ENCODE measurements around the gene SLAMF1. TPM values are rescaled to one million over a fixed set of nuclear protein-coding genes. Genes with fewer than 3 reads are reported as not detected.
"Not testable (repeated sequence)": the region's sequence is repeated elsewhere in the genome, so short reads cannot be mapped to it uniquely, and the experiment has no call there.

The SLAMF1 gene
- total RNA-seq, 1 experiment from 2014 or later: not detected

GRCh38 chr1:160579216-160579701 is 67.6 kb downstream of the SLAMF1 start, which contains the start of gene CD84:
Gene CD84 (minus strand): TSS chr1:160579496. CDS start chr1:160579437, 59 bp downstream.
- in situ Hi-C loops (cut with HindIII; ENCODE audit: low pct_unique_long_range_greater_than_20kb, low sequenced_read_pairs): no loop called here
- DNase-seq (ENCODE audit: low read depth): no peak

GRCh38 chr1:160578525-160579191 is 68.2 kb downstream of the SLAMF1 start:
- DNase-seq (ENCODE audit: low read depth): no peak
- in situ Hi-C loops (cut with HindIII; ENCODE audit: low pct_unique_long_range_greater_than_20kb, low sequenced_read_pairs): no loop called here

- in situ Hi-C loops (cut with HindIII; ENCODE audit: low pct_unique_long_range_greater_than_20kb, low sequenced_read_pairs): no loop called here
- no peak for DNase-seq (ENCODE audit: low read depth)
These were observed 68.7 kb downstream of the SLAMF1 start for GRCh38 chr1:160578175-160578524.

- DNase-seq (ENCODE audit: low read depth): no peak
- in situ Hi-C loops (cut with HindIII; ENCODE audit: low pct_unique_long_range_greater_than_20kb, low sequenced_read_pairs): no loop called here
These were observed 69.2 kb downstream of the SLAMF1 start for GRCh38 chr1:160577671-160578070.

GRCh38 chr1:160576884-160577283 is 70.0 kb downstream of the SLAMF1 start:
- DNase-seq (ENCODE audit: low read depth): no peak
- in situ Hi-C loops (cut with HindIII; ENCODE audit: low pct_unique_long_range_greater_than_20kb, low sequenced_read_pairs): no loop called here

GRCh38 chr1:160576390-160576789 is 70.5 kb downstream of the SLAMF1 start:
- DNase-seq (ENCODE audit: low read depth): no peak

GRCh38 chr1:160575112-160575664 is 71.7 kb downstream of the SLAMF1 start:
- in situ Hi-C loops (cut with HindIII; ENCODE audit: low pct_unique_long_range_greater_than_20kb, low sequenced_read_pairs): no loop called here
- no peak for DNase-seq (ENCODE audit: low read depth)

More at GRCh38 chr1:160576390-160576789, 70.5 kb downstream of the SLAMF1 start:
- in situ Hi-C loops (cut with HindIII; ENCODE audit: low pct_unique_long_range_greater_than_20kb, low sequenced_read_pairs): no loop called here

- DNase-seq (ENCODE audit: low read depth): no peak
- in situ Hi-C loops (cut with HindIII; ENCODE audit: low pct_unique_long_range_greater_than_20kb, low sequenced_read_pairs): no loop called here
These were observed 76.0 kb downstream of the SLAMF1 start for GRCh38 chr1:160570840-160571239.

- in situ Hi-C loops (cut with HindIII; ENCODE audit: low pct_unique_long_range_greater_than_20kb, low sequenced_read_pairs): no loop called here
- no peak for DNase-seq (ENCODE audit: low read depth)
These were observed 77.0 kb downstream of the SLAMF1 start for GRCh38 chr1:160569806-160570205.

GRCh38 chr1:160567858-160568682 is 78.8 kb downstream of the SLAMF1 start:
- no peak for DNase-seq (ENCODE audit: low read depth)
- in situ Hi-C loops (cut with HindIII; ENCODE audit: low pct_unique_long_range_greater_than_20kb, low sequenced_read_pairs): no loop called here

- in situ Hi-C loops (cut with HindIII; ENCODE audit: low pct_unique_long_range_greater_than_20kb, low sequenced_read_pairs): no loop called here
- no peak for DNase-seq (ENCODE audit: low read depth)
These were observed 79.5 kb downstream of the SLAMF1 start for GRCh38 chr1:160567341-160567740.

GRCh38 chr1:160565564-160565963 is 81.3 kb downstream of the SLAMF1 start:
- no peak for DNase-seq (ENCODE audit: low read depth)
- in situ Hi-C loops (cut with HindIII; ENCODE audit: low pct_unique_long_range_greater_than_20kb, low sequenced_read_pairs): no loop called here

- in situ Hi-C loops (cut with HindIII; ENCODE audit: low pct_unique_long_range_greater_than_20kb, low sequenced_read_pairs); DNase-seq (ENCODE audit: low read depth): not testable (repeated sequence)
These were observed 83.6 kb downstream of the SLAMF1 start for GRCh38 chr1:160563230-160563629.

- DNase-seq (ENCODE audit: low read depth); in situ Hi-C loops (cut with HindIII; ENCODE audit: low pct_unique_long_range_greater_than_20kb, low sequenced_read_pairs): not testable (repeated sequence)
These were observed 84.1 kb downstream of the SLAMF1 start for GRCh38 chr1:160562745-160563144.

- in situ Hi-C loops (cut with HindIII; ENCODE audit: low pct_unique_long_range_greater_than_20kb, low sequenced_read_pairs): no loop called here
- DNase-seq (ENCODE audit: low read depth): no peak
These were observed 86.0 kb downstream of the SLAMF1 start for GRCh38 chr1:160560806-160561205.

- DNase-seq (ENCODE audit: low read depth): no peak
- in situ Hi-C loops (cut with HindIII; ENCODE audit: low pct_unique_long_range_greater_than_20kb, low sequenced_read_pairs): no loop called here
These were observed 86.7 kb downstream of the SLAMF1 start for GRCh38 chr1:160560045-160560705.

GRCh38 chr1:160559437-160559836 is 87.4 kb downstream of the SLAMF1 start:
- in situ Hi-C loops (cut with HindIII; ENCODE audit: low pct_unique_long_range_greater_than_20kb, low sequenced_read_pairs); DNase-seq (ENCODE audit: low read depth): not testable (repeated sequence)

- in situ Hi-C loops (cut with HindIII; ENCODE audit: low pct_unique_long_range_greater_than_20kb, low sequenced_read_pairs): no loop called here
- DNase-seq (ENCODE audit: low read depth): no peak
These were observed 88.0 kb downstream of the SLAMF1 start for GRCh38 chr1:160558660-160559380.
